ENCODE measurements around the gene PHLDB2.

- TF ChIP-seq CTCF (IDR thresholded peaks at IDR 0.05) (no peak), POLR2A (IDR thresholded peaks at IDR 0.05) (no peak)
Observed at GRCh38 chr3:111813441-111813840, 45.6 kb upstream of the PHLDB2 start.

All from lower leg skin (tissue), 3 donors.